HL-60 (cell line): ENCODE measurements around the gene IL1RAPL1.

Experiments
- DNase-seq, 2 experiments: peaks; one replicate each; pipeline ENCODE4 v3.0.0-alpha.2; 2010 to 2020; ENCODE audit warnings: low read depth in 1 of 2, low spot score in 1 of 2
- H3K27ac ChIP-seq: fragments of 250-450 bp; sonication (Bioruptor Pico); replicated peaks from 2 replicates; pipeline ENCODE4 v1.5.1; 2020; ENCODE audit warnings: mild to moderate bottlenecking, moderate library complexity
- H3K27me3 ChIP-seq: fragments of 250-450 bp; sonication (Bioruptor Pico); 2 replicates; pipeline ENCODE4 v1.5.1; 2021; ENCODE audit warnings: mild to moderate bottlenecking, moderate library complexity; ENCODE audit not compliant: insufficient read depth, poor library complexity, severe bottlenecking
- H3K4me3 ChIP-seq: replicated peaks from 2 replicates; pipeline ENCODE4 v1.5.1; 2011; ENCODE audit warnings: mild to moderate bottlenecking, control low read depth, low read length; ENCODE audit not compliant: insufficient read depth
- CTCF ChIP-seq: IDR thresholded peaks from one replicate; pipeline ENCODE4 v1.5.1; 2011; ENCODE audit warnings: low read length, control low read depth, inconsistent platforms; ENCODE audit not compliant: insufficient read depth
- GABPA ChIP-seq: IDR thresholded peaks from 2 replicates; pipeline ENCODE4 v1.6.1; 2012; ENCODE audit warnings: low read depth
- POLR2AphosphoS5 ChIP-seq: IDR thresholded peaks from 2 replicates; pipeline ENCODE4 v1.6.1; 2012; ENCODE audit warnings: low read depth
- REST ChIP-seq: IDR thresholded peaks from 2 replicates; pipeline ENCODE4 v1.6.1; 2012; ENCODE audit warnings: low read depth; ENCODE audit not compliant: insufficient replicate concordance
- SPI1 ChIP-seq: IDR thresholded peaks from 2 replicates; pipeline ENCODE4 v1.6.1; 2012; ENCODE audit warnings: low read depth, mild to moderate bottlenecking, borderline replicate concordance

Gene IL1RAPL1

GRCh38 chrX:29269390-29269789 is 682.1 kb downstream of the IL1RAPL1 start:
- TF ChIP-seq SPI1 (no peak), REST (no peak), GABPA (no peak), CTCF (no peak), POLR2AphosphoS5 (no peak)
- Histone ChIP-seq H3K27me3 (no peaks in the 10 kb centered on the region), H3K27ac (no peak overlapping the region), H3K4me3 (no peak overlapping the region)
- no peak for DNase-seq

- H3K27me3 ChIP-seq, result no peaks in the 10 kb centered on the region
- H3K27ac ChIP-seq, result no peak overlapping the region
- H3K4me3 ChIP-seq, result no peak overlapping the region
- TF ChIP-seq REST (no peak), CTCF (no peak), GABPA (no peak), POLR2AphosphoS5 (no peak), SPI1 (no peak)
- no peak for DNase-seq
Observed at GRCh38 chrX:29274517-29274916, 687.3 kb downstream of the IL1RAPL1 start.

GRCh38 chrX:29275928-29276327 is 688.7 kb downstream of the IL1RAPL1 start:
- DNase-seq, result no peak
- Histone ChIP-seq H3K4me3 (no peak overlapping the region), H3K27me3 (no peaks in the 10 kb centered on the region), H3K27ac (no peak overlapping the region)
- no peak for TF ChIP-seq GABPA

- H3K27me3 ChIP-seq, result no peaks in the 10 kb centered on the region
- H3K4me3 ChIP-seq, result no peak overlapping the region
- TF ChIP-seq REST, result no peak
- no peak for TF ChIP-seq CTCF
- TF ChIP-seq POLR2AphosphoS5, result no peak
- TF ChIP-seq GABPA, result no peak
- TF ChIP-seq SPI1, result no peak
- H3K27ac ChIP-seq, result no peak overlapping the region
- no peak for DNase-seq
Observed at GRCh38 chrX:29281078-29281742, 694.0 kb downstream of the IL1RAPL1 start.
